AG09319 (cell line): ENCODE measurements around the gene VSIG4.

Experiments used
- DNase-seq: peaks from one replicate; pipeline ENCODE4 v3.0.0-alpha.2; 2010; ENCODE audit warnings: low read depth; ENCODE audit errors: extremely low read depth
- TF ChIP-seq, protein P1 (sequence below): IDR thresholded peaks from 2 replicates; pipeline ENCODE4 v1.5.1; 2011; ENCODE audit warnings: low read depth, mild to moderate bottlenecking, inconsistent platforms, low read length, moderate library complexity

VSIG4 gene

DNA sequence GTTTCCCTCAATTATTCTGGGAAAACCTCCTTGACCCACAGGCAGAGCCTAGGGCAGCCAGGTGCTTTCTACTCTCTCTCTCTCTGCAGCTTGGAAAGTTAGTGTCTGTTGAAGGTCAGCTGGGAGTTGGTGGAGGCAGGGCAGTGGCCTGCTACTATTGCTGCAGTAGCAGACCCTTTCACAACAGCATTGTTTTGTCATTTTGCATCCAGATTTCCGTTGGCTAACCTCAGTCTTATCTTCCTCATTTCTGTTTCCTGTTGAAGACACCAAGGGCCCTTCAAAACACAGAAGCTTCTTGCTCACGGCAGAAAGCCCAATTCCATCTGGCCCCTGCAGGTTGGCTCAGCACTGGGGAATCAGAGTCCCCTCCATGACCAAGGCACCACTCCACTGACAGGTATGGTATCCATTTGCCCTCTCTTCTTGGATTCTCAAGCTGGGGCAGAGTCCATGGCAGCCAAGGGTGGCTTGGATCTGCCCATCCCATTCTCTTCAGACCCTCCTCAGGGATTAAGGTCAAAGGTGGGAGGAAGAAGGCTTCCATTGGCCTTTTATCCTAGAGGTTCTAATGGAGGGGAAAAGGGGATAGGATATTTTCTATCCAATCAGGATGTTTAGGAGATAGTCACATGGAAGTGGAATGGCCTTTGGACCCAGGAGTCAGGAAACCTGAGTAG, 24.6 kb downstream of the VSIG4 start:
- no peak for DNase-seq
- TF ChIP-seq, protein P1, sequence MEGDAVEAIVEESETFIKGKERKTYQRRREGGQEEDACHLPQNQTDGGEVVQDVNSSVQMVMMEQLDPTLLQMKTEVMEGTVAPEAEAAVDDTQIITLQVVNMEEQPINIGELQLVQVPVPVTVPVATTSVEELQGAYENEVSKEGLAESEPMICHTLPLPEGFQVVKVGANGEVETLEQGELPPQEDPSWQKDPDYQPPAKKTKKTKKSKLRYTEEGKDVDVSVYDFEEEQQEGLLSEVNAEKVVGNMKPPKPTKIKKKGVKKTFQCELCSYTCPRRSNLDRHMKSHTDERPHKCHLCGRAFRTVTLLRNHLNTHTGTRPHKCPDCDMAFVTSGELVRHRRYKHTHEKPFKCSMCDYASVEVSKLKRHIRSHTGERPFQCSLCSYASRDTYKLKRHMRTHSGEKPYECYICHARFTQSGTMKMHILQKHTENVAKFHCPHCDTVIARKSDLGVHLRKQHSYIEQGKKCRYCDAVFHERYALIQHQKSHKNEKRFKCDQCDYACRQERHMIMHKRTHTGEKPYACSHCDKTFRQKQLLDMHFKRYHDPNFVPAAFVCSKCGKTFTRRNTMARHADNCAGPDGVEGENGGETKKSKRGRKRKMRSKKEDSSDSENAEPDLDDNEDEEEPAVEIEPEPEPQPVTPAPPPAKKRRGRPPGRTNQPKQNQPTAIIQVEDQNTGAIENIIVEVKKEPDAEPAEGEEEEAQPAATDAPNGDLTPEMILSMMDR: no peak

GRCh38 chrX:66014556-66014955, 25.3 kb downstream of the VSIG4 start:
- DNase-seq: no peak
- TF ChIP-seq, protein P1: no peak

- TF ChIP-seq, protein P1: no peak
- DNase-seq: no peak
Observed at GRCh38 chrX:66014084-66014483, 25.8 kb downstream of the VSIG4 start.

DNA sequence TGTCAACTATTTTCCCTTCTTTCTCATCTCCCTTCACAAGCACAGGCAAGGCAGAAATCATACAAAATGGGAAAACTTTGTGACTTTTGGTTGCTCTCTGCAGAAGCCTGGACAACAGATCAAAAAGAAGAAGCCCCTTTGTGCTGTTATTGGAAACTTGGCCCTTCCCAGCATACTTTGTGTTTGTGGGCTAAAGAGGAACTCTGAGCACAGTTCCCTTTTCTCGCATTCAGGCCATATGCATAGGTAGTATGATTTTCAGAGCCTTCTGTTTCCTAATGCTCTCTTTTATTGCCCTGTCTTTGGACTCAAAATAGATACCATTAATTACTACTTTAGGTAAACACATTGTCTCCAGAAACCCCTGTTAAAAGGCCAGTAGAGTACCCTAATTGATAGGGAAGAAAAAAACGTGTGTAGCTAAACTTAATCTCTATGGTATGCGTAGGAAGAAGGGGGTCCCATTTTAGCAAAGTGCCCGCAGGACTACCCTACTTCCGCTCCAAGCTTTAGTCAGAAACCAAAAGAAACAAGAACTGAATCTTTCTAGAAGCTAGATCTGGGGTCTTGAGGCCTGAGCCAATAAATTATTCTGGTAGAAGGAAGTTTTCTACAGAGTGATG, 26.6 kb downstream of the VSIG4 start:
- no peak for DNase-seq
- TF ChIP-seq, protein P1: no peak

DNA sequence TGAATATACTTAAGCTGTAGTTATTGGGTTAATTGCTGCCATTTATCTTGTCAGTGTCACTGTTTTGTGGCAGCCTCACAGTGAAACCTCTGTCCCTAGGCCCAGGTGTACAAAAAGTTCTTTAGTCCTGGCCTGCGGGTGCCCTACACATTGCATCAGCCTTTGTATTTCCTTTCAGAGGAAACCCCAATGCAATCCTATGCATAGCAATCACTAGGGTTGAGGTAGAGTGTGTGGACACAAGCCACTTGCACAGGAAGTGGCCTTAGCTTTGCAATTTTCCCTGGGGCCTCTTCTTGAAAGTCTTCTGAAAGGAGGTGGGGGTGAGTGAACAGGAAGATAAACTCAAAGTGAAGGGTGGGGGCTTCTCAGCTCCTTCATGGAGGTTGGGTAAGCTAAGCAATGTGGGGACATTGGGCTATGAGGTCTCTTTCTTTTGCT, 27.8 kb downstream of the VSIG4 start:
- TF ChIP-seq, protein P1: no peak
- DNase-seq: no peak

DNA sequence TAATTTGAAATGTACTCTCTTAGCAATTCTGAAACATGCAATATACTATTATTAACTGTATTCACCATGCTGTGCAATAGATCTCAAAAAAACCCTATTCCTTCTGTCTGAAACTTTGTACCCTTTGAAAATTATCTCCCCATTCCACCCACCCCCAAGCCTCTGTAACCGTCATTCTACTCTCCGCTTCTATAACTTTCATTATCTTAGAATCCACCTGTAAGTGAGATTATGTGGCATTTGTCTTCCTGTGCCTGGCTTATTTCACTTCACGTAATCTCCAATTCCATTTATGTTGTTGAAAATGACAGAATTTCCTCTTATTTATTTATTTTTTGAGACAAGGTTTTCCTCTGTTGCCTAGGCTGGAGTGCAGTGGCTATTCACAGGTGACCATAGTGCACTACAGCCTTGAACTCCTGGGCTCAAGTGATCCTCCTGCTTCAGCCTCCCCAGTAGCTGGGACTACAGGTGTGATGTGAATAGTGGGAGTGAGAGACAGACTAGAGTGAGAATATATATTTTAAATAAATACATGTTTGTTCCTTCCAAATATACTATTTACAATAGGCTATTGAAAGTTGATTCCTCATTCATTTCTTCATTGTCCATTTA, 30.5 kb downstream of the VSIG4 start:
- no peak for DNase-seq
- TF ChIP-seq, protein P1: no peak

DNA sequence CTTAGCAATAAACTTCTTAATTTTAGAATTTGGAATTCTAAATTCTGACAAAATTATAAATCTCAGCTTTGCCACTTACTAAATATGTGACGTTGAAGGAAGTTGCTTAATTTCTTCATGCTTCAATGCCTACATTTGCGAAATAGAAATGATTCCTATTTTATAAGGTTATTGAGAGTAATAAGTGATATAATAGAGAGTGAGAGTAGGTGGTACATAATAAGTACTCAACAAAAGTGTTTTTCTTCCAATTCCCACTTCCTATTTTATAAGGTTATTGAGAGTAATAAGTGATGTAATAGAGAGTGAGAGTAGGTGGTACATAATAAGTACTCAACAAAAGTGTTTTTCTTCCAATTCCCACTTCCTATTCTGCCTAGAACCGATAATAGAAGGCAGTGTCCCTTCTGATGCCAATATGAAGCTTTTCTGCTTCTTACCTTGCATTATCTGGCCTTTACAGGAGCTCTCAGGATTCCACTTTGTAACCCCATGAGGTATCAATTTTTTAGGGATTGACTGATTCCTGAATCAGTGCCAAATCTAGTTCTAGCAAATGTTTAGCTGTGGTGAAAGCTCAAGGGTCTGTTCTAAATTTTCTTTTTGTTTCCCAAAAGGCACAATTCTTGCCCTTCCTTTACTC, 31.4 kb downstream of the VSIG4 start:
- TF ChIP-seq, protein P1: no peak
- no peak for DNase-seq
